ENCODE measurements around the gene TMPRSS7. TPM values are rescaled to one million over a fixed set of nuclear protein-coding genes. Genes with fewer than 3 reads are reported as not detected.
A peak's percentile ranks its signal among the peaks of the same experiment; 100 is the strongest.

TMPRSS7 gene
- total RNA-seq, 1 donor from 2014 or later, result not detected

- H3K4me3 Mint-ChIP-seq, result no peak overlapping the region
- H3K27ac Mint-ChIP-seq (ENCODE audit: unreplicated experiment), result peak overlapping the region; percentile 37
- no peaks in the 10 kb centered on the region for H3K9me3 Mint-ChIP-seq
- peaks cover 41% of the 10 kb centered on the region for H3K4me1 Mint-ChIP-seq
- no peak for DNase-seq (ENCODE audit: low read depth, low spot score)
- peaks cover 5% of the 10 kb centered on the region for H3K36me3 Mint-ChIP-seq (ENCODE audit: low read depth)
- H3K27me3 Mint-ChIP-seq (ENCODE audit: low read depth), result no peaks in the 10 kb centered on the region
- TF ChIP-seq CTCF (conservative IDR thresholded peaks at IDR 0.05), result no peak
Measured at GRCh38 chr3:112129925-112130637, 95.5 kb downstream of the TMPRSS7 start.

- Mint-ChIP-seq H3K27me3 (ENCODE audit: low read depth) (no peaks in the 10 kb centered on the region), H3K27ac (ENCODE audit: unreplicated experiment) (no peak overlapping the region), H3K4me3 (no peak overlapping the region), H3K9me3 (no peaks in the 10 kb centered on the region), H3K4me1 (peaks cover 38% of the 10 kb centered on the region), H3K36me3 (ENCODE audit: low read depth) (peaks cover 5% of the 10 kb centered on the region)
- DNase-seq (ENCODE audit: low read depth, low spot score), result no peak
- no peak for TF ChIP-seq CTCF (conservative IDR thresholded peaks at IDR 0.05)
Measured at GRCh38 chr3:112130638-112130993, 96.1 kb downstream of the TMPRSS7 start.

Small RNA genes lying within 50 kb of the gene (microRNA-seq; reads per million reads assigned to microRNA genes)
- not detected for gene MIR567

Other genes with a start within 250 kb of the TMPRSS7 start
- 45.8 and 49.0 TPM in 2 replicates for gene PHLDB2, start 175.5 kb upstream of the TMPRSS7 start, total RNA-seq
- gene ABHD10, start 55.7 kb upstream of the TMPRSS7 start, total RNA-seq, result 52.7 and 55.6 TPM in 2 replicates
- 62.6 and 70.2 TPM in 2 replicates for gene TAGLN3, start 35.8 kb upstream of the TMPRSS7 start, total RNA-seq
- 21.5 and 22.5 TPM in 2 replicates for gene C3orf52, start 51.7 kb downstream of the TMPRSS7 start, total RNA-seq
- not detected in 2 replicates for gene GCSAM, start 98.5 kb downstream of the TMPRSS7 start, total RNA-seq

Data from neural crest cell (in vitro differentiated cells).